Natural killer cell (primary cell): Measurements from ENCODE around the gene LDB2. TPM values are rescaled to one million over a fixed set of nuclear protein-coding genes. Genes with fewer than 3 reads are reported as not detected.

Experiments
- ATAC-seq, 3 donors: fragments of 150-1000 bp in 2 of 3; fragments of 200-7000 bp in 1 of 3; cut with Tn5 transposase; 1 replicate in 1 of 3; 2 replicates in 2 of 3; pipeline ENCODE4 v1.10.0; 2021; ENCODE audit warnings: mild to moderate bottlenecking in 2 of 3, moderate library complexity in 2 of 3
- DNase-seq, 2 donors: peaks; one replicate each; pipeline versions ENCODE4 v3.0.0 to v3.0.0-alpha.2; 2013 to 2021; ENCODE audit warnings: mixed read lengths in 1 of 2
- H3K27ac ChIP-seq: one replicate; pipeline ENCODE4 v1.5.1; 2013; ENCODE audit warnings: mild to moderate bottlenecking, low read length
- H3K27me3 ChIP-seq: one replicate; pipeline ENCODE4 v1.6.1; 2013; ENCODE audit warnings: low read length; ENCODE audit not compliant: control insufficient read depth, insufficient read depth
- H3K36me3 ChIP-seq: one replicate; pipeline ENCODE4 v1.6.1; 2013; ENCODE audit warnings: low read length; ENCODE audit not compliant: control insufficient read depth, insufficient read depth
- H3K4me1 ChIP-seq: one replicate; pipeline ENCODE4 v1.6.1; 2013; ENCODE audit warnings: low read length; ENCODE audit not compliant: control insufficient read depth, insufficient read depth
- H3K4me3 ChIP-seq: one replicate; pipeline ENCODE4 v1.5.1; 2013; ENCODE audit warnings: low read length
- H3K9me3 ChIP-seq: one replicate; pipeline ENCODE4 v1.6.1; 2013; ENCODE audit warnings: low read length; ENCODE audit not compliant: control insufficient read depth, insufficient read depth
- H3K27ac Mint-ChIP-seq, 2 donors: one replicate each; pipeline ENCODE4 v1.8.0; 2022; ENCODE audit warnings: mild to moderate bottlenecking in 2 of 2, mixed read lengths in 2 of 2, moderate library complexity in 1 of 2
- H3K27me3 Mint-ChIP-seq, 2 donors: one replicate each; pipeline ENCODE4 v1.8.0; 2022; ENCODE audit warnings: low read depth in 2 of 2, mixed read lengths in 2 of 2
- H3K36me3 Mint-ChIP-seq: one replicate; pipeline ENCODE4 v1.8.0; 2022; ENCODE audit warnings: mixed read lengths
- H3K4me1 Mint-ChIP-seq, 2 donors: one replicate each; pipeline ENCODE4 v1.8.0; 2022; ENCODE audit warnings: mixed read lengths in 2 of 2
- H3K4me3 Mint-ChIP-seq: one replicate; pipeline ENCODE4 v1.8.0; 2022; ENCODE audit warnings: mild to moderate bottlenecking, moderate library complexity, mixed read lengths
- H3K9me3 Mint-ChIP-seq, 2 donors: one replicate each; pipeline ENCODE4 v1.8.0; 2022; ENCODE audit warnings: mixed read lengths in 2 of 2
- WGBS: methylation state at CpG from one replicate; pipeline ENCODE4 v1.1.7; 2013; ENCODE audit warnings: missing lambda C conversion rate; ENCODE audit not compliant: insufficient coverage; 5-methylcytosine and 5-hydroxymethylcytosine counted together
- intact Hi-C: fragments of 100-400 bp; cut with micrococcal nuclease; formaldehyde crosslinking; loops from one replicate; pipeline ENCODE4 v1.14.2; 2022
- total RNA-seq, 4 donors: library from RNA; stranded (reverse); fragments of 120-200 nt in 1 of 4; gene quantifications; one replicate each; pipeline versions ENCODE4 v1.2.3 to v1.2.4, GENCODE V29; 2013 to 2022
- TF ChIP-seq, protein P1 (sequence below): fragments of 200-600 bp; IDR thresholded peaks from one replicate; pipeline ENCODE4 v1.8.0; 2022; ENCODE audit warnings: antibody characterized with exemption

The LDB2 gene
- total RNA-seq, 3 donors from 2014 or later (not counting 1 experiment from before 2014, with no cell fraction given), result 8.2 to 14.2 (median 13.6) TPM

DNA sequence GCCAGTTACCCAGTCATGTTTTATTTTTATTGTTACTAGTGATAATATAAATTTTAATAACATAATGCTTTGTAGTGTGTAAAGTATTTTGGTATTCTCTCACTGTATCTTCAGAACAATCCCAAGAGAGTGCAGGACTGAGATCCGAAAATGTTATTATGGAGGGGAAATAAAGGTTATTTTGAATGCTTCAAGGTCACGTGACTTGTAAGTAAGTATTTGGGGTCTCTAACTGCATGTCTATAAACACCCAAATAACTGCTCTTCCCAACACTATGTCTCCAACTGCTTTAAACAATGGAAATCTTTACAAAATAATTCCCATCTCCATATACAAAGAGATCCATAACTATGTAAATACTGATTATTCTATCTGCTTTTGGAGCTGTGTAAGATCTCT is 302.2 kb downstream of the LDB2 start:
- intact Hi-C loops, result no loop called here
- WGBS, result no CpG with 5 or more reads among the region's 2 CpGs
- TF ChIP-seq, protein P1, sequence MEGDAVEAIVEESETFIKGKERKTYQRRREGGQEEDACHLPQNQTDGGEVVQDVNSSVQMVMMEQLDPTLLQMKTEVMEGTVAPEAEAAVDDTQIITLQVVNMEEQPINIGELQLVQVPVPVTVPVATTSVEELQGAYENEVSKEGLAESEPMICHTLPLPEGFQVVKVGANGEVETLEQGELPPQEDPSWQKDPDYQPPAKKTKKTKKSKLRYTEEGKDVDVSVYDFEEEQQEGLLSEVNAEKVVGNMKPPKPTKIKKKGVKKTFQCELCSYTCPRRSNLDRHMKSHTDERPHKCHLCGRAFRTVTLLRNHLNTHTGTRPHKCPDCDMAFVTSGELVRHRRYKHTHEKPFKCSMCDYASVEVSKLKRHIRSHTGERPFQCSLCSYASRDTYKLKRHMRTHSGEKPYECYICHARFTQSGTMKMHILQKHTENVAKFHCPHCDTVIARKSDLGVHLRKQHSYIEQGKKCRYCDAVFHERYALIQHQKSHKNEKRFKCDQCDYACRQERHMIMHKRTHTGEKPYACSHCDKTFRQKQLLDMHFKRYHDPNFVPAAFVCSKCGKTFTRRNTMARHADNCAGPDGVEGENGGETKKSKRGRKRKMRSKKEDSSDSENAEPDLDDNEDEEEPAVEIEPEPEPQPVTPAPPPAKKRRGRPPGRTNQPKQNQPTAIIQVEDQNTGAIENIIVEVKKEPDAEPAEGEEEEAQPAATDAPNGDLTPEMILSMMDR, result no peak
- no peaks in the 10 kb centered on the region for H3K9me3 Mint-ChIP-seq
- no peak overlapping the region for H3K4me3 Mint-ChIP-seq
- H3K36me3 Mint-ChIP-seq, result no peaks in the 10 kb centered on the region
- no peak overlapping the region for H3K27ac ChIP-seq
- no peak overlapping the region for H3K4me3 ChIP-seq
- H3K27ac Mint-ChIP-seq, result no peak overlapping the region
- peaks cover 18 to 19% of the 10 kb centered on the region in 2 donors for H3K4me1 Mint-ChIP-seq
- no peaks in the 10 kb centered on the region for H3K27me3 Mint-ChIP-seq
- no peaks in the 10 kb centered on the region for H3K36me3 ChIP-seq
- no peak for DNase-seq
- ATAC-seq, result no peak
- no peaks in the 10 kb centered on the region for H3K9me3 ChIP-seq
- H3K27me3 ChIP-seq, result no peaks in the 10 kb centered on the region
- peaks cover 16% of the 10 kb centered on the region for H3K4me1 ChIP-seq

DNA sequence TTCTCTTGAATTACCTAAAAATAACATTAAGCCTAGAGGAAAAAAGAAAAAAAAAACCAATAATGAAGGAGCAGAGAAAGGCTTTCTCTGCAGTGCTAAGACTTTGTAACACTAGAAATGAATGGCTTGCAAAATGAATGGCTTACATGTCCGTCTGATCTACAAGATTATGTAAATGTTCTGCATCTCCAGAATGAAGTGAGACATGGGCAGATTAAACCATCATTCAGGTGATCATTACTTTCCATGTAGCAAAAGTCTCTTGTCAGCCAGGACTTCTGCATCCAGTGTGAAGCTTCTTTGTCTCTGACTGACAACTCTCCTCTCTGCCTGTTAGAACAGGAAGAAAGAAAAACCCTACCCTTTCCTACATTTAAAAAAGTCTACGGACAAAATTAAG is 304.3 kb downstream of the LDB2 start:
- Histone ChIP-seq H3K4me3 (no peak overlapping the region), H3K27ac (no peak overlapping the region), H3K4me1 (peaks cover 14% of the 10 kb centered on the region), H3K36me3 (no peaks in the 10 kb centered on the region), H3K9me3 (no peaks in the 10 kb centered on the region), H3K27me3 (no peaks in the 10 kb centered on the region)
- no peaks in the 10 kb centered on the region for H3K27me3 Mint-ChIP-seq
- no peak overlapping the region for H3K27ac Mint-ChIP-seq
- H3K4me1 Mint-ChIP-seq, result peaks cover 14 to 15% of the 10 kb centered on the region in 2 donors
- WGBS, result 86% methylated on average over 1 of the region's 2 CpGs
- no peaks in the 10 kb centered on the region for H3K36me3 Mint-ChIP-seq
- DNase-seq (no peak), ATAC-seq (no peak)
- no peak overlapping the region for H3K4me3 Mint-ChIP-seq
- intact Hi-C loops, result no loop called here
- H3K9me3 Mint-ChIP-seq, result no peaks in the 10 kb centered on the region
- TF ChIP-seq, protein P1, result no peak

DNA sequence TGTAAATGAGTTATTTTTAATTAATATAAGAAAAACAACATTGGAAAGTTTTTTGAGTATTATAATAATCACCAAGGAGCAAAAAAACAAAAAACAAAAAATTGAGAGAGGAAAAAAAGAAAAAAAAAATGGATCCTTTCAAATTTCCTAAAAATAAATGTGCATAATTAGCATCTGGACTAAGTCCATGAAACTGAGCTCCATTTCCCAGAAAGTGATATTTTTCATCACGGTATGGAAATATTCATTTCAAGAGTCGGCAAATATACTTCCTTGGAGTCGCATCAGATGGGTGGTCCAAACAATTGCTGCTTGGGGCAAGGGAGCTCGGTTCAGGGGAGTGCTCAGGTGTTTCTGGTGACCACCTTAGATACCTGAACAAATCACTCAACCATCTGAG is 305.1 kb downstream of the LDB2 start:
- Mint-ChIP-seq H3K4me3 (no peak overlapping the region), H3K9me3 (no peaks in the 10 kb centered on the region), H3K4me1 (peaks cover 7% of the 10 kb centered on the region in 2 donors), H3K36me3 (no peaks in the 10 kb centered on the region), H3K27me3 (no peaks in the 10 kb centered on the region), H3K27ac (no peak overlapping the region)
- intact Hi-C loops, result no loop called here
- Histone ChIP-seq H3K4me1 (peaks cover 7% of the 10 kb centered on the region), H3K9me3 (no peaks in the 10 kb centered on the region), H3K27me3 (no peaks in the 10 kb centered on the region), H3K4me3 (no peak overlapping the region), H3K36me3 (no peaks in the 10 kb centered on the region), H3K27ac (no peak overlapping the region)
- TF ChIP-seq, protein P1, result no peak
- ATAC-seq (no peak), DNase-seq (no peak)
- 75% methylated on average over 4 of the region's 4 CpGs for WGBS

DNA sequence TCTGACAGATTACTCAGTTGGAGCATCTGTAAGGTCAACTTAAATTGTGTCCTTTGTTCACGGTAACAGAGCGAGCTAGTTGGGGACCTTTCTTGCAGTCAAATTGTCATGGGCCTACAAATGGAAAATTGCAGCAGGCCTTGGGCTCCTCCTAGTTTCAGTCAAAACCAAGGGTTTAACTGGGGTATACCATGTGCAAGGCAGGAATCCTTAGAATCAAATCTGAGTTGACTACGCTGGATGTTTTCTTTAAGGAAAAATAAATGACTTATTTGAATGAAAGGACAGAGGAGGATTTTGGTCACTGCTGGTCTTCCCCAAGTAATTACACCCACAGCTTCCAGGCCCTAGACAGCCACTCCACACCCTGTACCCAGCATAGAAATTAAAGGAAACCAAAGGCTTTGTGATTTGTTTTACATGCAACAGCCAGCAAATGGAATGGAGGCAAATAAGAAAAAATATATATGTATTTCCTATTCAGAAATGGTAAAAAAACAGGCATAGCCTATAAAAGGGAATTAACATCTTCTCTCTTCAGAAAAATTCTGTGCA is 307.1 kb downstream of the LDB2 start:
- Mint-ChIP-seq H3K27me3 (no peaks in the 10 kb centered on the region), H3K4me1 (no peaks in the 10 kb centered on the region), H3K27ac (no peak overlapping the region), H3K36me3 (no peaks in the 10 kb centered on the region), H3K4me3 (no peak overlapping the region), H3K9me3 (no peaks in the 10 kb centered on the region)
- TF ChIP-seq, protein P1, result no peak
- intact Hi-C loops, result no loop called here
- Histone ChIP-seq H3K27me3 (no peaks in the 10 kb centered on the region), H3K4me3 (no peak overlapping the region), H3K9me3 (no peaks in the 10 kb centered on the region), H3K36me3 (no peaks in the 10 kb centered on the region), H3K27ac (no peak overlapping the region), H3K4me1 (no peaks in the 10 kb centered on the region)
- ATAC-seq (no peak), DNase-seq (no peak)
- 100% methylated on average over 2 of the region's 3 CpGs for WGBS
